ENCODE results near the gene POC1B.

- TF ChIP-seq, protein P1, sequence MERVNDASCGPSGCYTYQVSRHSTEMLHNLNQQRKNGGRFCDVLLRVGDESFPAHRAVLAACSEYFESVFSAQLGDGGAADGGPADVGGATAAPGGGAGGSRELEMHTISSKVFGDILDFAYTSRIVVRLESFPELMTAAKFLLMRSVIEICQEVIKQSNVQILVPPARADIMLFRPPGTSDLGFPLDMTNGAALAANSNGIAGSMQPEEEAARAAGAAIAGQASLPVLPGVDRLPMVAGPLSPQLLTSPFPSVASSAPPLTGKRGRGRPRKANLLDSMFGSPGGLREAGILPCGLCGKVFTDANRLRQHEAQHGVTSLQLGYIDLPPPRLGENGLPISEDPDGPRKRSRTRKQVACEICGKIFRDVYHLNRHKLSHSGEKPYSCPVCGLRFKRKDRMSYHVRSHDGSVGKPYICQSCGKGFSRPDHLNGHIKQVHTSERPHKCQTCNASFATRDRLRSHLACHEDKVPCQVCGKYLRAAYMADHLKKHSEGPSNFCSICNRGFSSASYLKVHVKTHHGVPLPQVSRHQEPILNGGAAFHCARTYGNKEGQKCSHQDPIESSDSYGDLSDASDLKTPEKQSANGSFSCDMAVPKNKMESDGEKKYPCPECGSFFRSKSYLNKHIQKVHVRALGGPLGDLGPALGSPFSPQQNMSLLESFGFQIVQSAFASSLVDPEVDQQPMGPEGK (CRISPR knock-in tag; IDR thresholded peaks at IDR 0.05; ENCODE audit: borderline replicate concordance): no peak
- TF ChIP-seq SNAI2 (CRISPR knock-in tag; IDR thresholded peaks at IDR 0.05) (no peak), RARB (CRISPR knock-in tag; IDR thresholded peaks at IDR 0.05) (no peak)
- TF ChIP-seq, protein P2, sequence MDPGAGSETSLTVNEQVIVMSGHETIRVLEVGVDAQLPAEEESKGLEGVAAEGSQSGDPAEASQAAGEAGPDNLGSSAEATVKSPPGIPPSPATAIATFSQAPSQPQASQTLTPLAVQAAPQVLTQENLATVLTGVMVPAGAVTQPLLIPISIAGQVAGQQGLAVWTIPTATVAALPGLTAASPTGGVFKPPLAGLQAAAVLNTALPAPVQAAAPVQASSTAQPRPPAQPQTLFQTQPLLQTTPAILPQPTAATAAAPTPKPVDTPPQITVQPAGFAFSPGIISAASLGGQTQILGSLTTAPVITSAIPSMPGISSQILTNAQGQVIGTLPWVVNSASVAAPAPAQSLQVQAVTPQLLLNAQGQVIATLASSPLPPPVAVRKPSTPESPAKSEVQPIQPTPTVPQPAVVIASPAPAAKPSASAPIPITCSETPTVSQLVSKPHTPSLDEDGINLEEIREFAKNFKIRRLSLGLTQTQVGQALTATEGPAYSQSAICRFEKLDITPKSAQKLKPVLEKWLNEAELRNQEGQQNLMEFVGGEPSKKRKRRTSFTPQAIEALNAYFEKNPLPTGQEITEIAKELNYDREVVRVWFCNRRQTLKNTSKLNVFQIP (CRISPR knock-in tag; IDR thresholded peaks at IDR 0.05; ENCODE audit: borderline replicate concordance, low read depth): no peak
- TF ChIP-seq, protein P3, sequence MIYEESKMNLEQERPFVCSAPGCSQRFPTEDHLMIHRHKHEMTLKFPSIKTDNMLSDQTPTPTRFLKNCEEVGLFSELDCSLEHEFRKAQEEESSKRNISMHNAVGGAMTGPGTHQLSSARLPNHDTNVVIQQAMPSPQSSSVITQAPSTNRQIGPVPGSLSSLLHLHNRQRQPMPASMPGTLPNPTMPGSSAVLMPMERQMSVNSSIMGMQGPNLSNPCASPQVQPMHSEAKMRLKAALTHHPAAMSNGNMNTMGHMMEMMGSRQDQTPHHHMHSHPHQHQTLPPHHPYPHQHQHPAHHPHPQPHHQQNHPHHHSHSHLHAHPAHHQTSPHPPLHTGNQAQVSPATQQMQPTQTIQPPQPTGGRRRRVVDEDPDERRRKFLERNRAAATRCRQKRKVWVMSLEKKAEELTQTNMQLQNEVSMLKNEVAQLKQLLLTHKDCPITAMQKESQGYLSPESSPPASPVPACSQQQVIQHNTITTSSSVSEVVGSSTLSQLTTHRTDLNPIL (CRISPR knock-in tag; IDR thresholded peaks at IDR 0.05; ENCODE audit: low read depth): no peak
Observed at GRCh38 chr12:89411234-89411633, 114.6 kb downstream of the POC1B start.

Measured in SK-N-SH treated with all-trans-retinoic acid at 6 μM for 48 hours (cell line).